GM20431 (cell line): Measurements from ENCODE around the gene ODAD2.

Source experiments
- in situ Hi-C: fragments of 300-500 bp; cut with MseI, MboI; formaldehyde crosslinking; loops from one replicate; pipeline ENCODE4 v1.15.0; 2020; ENCODE audit warnings: low sequenced_read_pairs; ENCODE audit not compliant: unreplicated experiment

The ODAD2 gene

DNA sequence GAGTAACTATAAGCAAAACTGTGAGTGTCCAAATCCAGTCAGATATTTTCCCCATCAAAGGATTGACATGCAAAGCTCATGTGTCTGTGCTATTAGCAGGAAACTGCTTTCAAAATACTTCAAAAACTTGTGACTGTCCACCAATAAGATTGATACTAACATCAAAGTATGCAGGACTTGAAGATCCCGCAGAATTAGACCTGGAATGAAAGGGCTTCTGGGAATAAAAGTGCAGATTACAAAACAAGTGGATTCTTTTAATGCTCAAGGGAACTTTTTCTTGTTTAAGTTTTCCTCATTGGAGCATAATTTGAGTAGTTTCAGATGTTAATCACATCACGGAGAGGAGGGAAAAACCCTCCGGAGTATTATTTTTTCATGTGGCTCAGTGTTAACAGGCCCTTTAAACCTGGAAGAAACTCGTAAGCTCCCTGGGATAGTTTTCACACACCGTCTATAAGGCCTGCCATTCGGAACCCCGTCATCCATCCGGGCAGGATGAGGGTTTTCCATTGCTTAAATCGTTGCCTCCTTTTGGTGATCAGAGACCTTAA, 219.3 kb downstream of the ODAD2 start:
- in situ Hi-C loops: no loop called here

DNA sequence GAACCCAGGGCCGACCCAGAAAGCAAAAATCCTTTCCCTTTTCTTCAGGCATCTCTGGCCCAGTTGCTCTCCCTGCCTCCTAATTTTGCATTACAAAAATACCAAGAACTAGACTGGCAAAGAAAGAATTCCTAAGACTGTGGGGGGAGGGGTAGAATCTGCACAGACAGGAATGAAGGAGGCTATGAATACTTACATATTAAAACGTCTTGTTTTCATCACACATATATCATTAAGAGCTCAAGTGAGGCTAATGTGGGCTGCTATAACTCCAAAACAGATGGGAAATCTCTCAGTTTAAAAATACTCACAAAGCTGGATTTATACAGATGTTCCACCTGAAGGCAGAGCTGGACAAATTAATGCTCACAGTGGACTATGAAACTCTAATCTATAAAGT, 224.0 kb downstream of the ODAD2 start:
- in situ Hi-C loops: no loop called here

DNA sequence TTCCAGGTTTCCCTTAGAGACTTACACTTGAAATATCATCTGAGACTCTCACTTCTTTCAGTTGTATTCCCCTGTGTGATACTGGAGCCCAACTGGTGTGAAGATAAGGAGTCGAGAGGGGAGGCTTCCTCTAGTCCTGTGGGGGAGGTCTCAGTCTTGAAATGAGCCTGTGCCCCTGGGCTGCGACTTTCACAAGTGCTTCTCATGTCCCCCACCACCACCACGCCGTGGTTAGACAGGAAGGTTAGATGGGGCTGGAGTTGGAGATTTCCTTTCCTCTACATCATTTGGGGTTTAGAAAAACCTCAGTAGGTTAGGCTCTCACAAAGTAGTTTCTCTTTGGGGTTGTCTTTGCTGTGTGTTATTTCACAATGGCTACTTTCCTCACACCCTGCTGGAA, 227.6 kb downstream of the ODAD2 start:
- in situ Hi-C loops: no loop called here

DNA sequence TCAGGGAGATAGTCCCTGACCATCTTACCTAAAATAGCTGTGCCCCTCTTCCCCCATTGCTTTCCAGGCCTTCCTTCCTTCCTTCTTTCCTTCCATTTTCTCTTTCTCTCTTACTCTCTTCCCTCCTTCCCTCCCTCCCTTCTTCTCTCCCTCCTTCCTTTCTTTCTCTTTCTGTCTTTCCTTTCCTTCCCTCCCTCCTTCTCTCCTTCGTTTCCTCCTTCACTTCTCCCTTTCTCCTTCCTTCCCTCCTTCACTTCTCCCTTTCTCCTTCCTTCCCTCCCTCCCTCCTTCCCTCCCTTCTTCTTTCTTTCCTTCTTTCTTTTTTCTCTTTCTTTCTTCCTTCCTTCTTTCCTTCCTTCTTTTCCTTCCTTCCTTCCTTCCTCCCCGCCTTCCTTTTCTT, 228.7 kb downstream of the ODAD2 start:
- in situ Hi-C loops: no loop called here
